ENCODE measurements around the gene KLHL26. TPM values are rescaled to one million over a fixed set of nuclear protein-coding genes. Genes with fewer than 3 reads are reported as not detected.
A peak's percentile ranks its signal among the peaks of the same experiment; 100 is the strongest.

The KLHL26 gene
- total and polyA plus RNA-seq, 2 donors from 2014 or later = 5.6 to 16.1 TPM

DNA sequence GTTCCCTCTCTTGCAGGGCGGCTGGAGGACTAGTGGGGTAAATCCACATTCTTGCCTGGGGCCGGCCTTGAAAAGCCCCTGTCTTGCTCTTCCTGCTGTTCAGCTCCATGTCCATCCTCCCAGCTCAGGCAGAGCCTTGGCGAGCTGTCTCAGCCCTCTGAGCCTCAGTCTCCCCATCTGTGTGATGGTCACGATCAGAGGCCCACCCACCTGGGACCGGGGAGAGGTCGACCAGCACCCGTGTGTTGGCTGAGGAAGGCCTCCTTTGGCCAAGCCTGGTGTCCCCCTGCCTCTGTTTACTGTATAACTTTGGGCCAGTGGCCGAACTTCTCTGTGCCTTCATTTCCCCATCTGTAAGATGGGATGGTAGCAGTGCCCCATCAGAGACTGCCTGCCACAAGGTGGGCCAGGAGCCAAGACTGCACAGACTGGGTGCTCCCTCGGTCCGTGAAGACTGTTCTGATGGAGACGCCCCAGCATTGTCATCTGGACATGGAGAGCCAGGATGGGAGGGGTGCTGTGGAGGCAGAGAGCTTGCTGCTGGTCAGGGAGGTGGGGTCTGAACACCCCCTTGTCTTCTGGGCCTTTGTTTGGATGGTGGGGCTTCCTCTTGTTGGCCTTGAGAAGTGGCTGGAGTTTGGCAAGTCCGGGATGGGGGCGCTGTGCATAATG is 18.5 kb downstream of the KLHL26 start:
- Histone ChIP-seq H3K27ac (ENCODE audit: low read depth in 2 of 2, low read length in 2 of 2) (no peak overlapping the region), H3K36me3 (ENCODE audit: control insufficient read depth in 2 of 3, insufficient read depth in 3 of 3, low read length in 3 of 3) (peaks cover 0 to 2% (median 0%) of the 10 kb centered on the region in 3 donors), H3K4me3 (ENCODE audit: low read length in 3 of 3) (no peak overlapping the region), H3K9me3 (ENCODE audit: control insufficient read depth in 2 of 3, insufficient read depth in 1 of 3, low read length in 3 of 3) (no peaks in the 10 kb centered on the region), H3K27me3 (ENCODE audit: control insufficient read depth, insufficient read depth, low read length) (no peaks in the 10 kb centered on the region), H3K4me1 (ENCODE audit: control insufficient read depth in 2 of 3, insufficient read depth in 2 of 3, low read depth in 1 of 3, low read length in 3 of 3) (peaks cover 3 to 19% (median 7%) of the 10 kb centered on the region in 3 donors), H3K9ac (ENCODE audit: low read length in 3 of 3) (no peak overlapping the region)
- intact Hi-C loops (cut with DNase I) = no loop called here
- DNase-seq = no peak
- TF ChIP-seq, protein P1, sequence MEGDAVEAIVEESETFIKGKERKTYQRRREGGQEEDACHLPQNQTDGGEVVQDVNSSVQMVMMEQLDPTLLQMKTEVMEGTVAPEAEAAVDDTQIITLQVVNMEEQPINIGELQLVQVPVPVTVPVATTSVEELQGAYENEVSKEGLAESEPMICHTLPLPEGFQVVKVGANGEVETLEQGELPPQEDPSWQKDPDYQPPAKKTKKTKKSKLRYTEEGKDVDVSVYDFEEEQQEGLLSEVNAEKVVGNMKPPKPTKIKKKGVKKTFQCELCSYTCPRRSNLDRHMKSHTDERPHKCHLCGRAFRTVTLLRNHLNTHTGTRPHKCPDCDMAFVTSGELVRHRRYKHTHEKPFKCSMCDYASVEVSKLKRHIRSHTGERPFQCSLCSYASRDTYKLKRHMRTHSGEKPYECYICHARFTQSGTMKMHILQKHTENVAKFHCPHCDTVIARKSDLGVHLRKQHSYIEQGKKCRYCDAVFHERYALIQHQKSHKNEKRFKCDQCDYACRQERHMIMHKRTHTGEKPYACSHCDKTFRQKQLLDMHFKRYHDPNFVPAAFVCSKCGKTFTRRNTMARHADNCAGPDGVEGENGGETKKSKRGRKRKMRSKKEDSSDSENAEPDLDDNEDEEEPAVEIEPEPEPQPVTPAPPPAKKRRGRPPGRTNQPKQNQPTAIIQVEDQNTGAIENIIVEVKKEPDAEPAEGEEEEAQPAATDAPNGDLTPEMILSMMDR (IDR thresholded peaks at IDR 0.05; ENCODE audit: borderline replicate concordance, extremely low read depth, insufficient read depth) = no peak
- FAIRE-seq = no peak

DNA sequence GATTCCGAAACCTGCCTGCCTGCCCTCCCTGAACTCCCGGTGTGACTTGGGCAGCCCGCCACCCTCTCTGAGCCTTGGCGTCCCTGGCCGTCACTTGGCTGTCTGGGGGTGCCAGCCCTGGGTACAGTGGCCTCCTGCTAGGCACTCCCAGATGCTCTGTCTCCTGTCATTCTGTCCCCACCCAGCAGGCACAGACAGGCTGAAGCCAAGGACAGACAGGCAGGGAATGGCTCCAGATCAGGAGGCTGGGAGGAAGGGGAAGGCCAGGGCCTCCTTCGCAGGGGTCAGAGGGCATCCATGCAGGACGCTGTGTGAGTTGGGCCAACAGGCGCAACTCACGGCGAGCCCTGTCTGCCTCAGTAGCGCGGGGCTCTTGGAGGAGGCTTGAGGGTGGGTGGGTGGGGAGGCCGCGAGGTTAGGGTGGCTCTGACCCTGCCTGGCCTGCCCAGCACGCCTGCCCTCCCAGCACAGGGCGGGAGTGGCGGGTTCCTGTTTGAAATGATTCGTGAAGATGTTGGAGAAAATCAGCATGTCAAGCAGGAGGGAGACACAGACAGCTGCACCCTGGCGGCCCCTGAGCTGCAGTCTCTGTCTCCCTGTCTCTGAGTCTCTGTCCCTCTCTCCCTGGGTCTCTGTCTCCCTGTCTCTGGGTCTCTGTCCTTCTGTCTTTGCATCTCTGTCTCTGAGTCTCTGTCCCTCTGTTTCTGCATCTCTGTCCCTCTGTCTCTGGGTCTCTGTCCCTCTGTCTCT is 19.7 kb downstream of the KLHL26 start:
- no peak overlapping the region for H3K4me3 ChIP-seq (ENCODE audit: low read length in 3 of 3)
- peaks cover 0 to 2% (median 0%) of the 10 kb centered on the region in 3 donors for H3K36me3 ChIP-seq (ENCODE audit: control insufficient read depth in 2 of 3, insufficient read depth in 3 of 3, low read length in 3 of 3)
- FAIRE-seq = no peak
- intact Hi-C loops (cut with DNase I) = no loop called here
- H3K9ac ChIP-seq (ENCODE audit: low read length in 3 of 3) = peak overlapping the region in 1 of 3 donors; percentile 61
- H3K27ac ChIP-seq (ENCODE audit: low read depth in 2 of 2, low read length in 2 of 2) = peak overlapping the region in 1 of 2 donors; percentile 11
- no peak for DNase-seq
- H3K4me1 ChIP-seq (ENCODE audit: control insufficient read depth in 2 of 3, insufficient read depth in 2 of 3, low read depth in 1 of 3, low read length in 3 of 3) = peaks cover 0 to 11% (median 3%) of the 10 kb centered on the region in 3 donors
- no peaks in the 10 kb centered on the region for H3K27me3 ChIP-seq (ENCODE audit: control insufficient read depth, insufficient read depth, low read length)
- TF ChIP-seq, protein P1 (IDR thresholded peaks at IDR 0.05; ENCODE audit: borderline replicate concordance, extremely low read depth, insufficient read depth) = no peak
- H3K9me3 ChIP-seq (ENCODE audit: control insufficient read depth in 2 of 3, insufficient read depth in 1 of 3, low read length in 3 of 3) = no peaks in the 10 kb centered on the region

DNA sequence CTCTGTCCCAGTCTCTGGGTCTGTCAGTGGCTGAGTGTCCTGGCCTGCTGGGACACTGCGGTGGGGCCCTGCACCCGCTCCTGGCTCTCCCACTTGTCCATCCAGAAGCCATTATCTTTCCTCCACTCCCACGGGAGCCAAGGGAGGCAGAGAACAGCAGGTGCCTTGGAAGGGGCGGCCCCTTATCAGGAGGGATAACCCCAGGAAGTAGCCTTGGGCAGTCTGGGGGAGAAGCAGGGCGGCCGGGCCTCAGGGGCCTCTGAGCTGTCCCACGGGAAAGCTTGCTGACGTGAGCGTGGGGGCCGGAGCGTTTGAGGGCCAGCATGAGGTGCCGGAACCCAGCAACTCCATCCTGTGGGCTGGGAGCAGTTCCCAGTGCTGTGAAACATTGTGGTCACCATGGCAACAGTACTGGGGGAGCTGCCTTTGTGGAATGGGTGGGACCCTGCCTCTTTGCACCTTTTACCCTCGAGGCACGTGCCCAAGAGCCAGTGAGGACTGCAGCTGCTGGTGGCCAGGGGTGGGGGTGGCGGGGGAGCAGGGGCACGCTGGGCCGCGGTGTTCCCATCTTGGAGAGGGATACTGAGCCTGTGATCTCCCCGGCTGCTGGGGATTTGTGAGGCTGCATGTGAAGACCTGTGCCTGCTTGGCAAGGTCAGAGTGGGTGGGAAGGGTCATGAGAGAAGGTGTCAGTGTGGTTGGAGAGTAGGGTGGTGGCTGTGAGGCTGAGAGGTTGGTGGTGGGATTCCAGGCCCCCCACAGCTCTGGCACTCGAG is 20.9 kb downstream of the KLHL26 start:
- TF ChIP-seq, protein P1 (IDR thresholded peaks at IDR 0.05; ENCODE audit: borderline replicate concordance, extremely low read depth, insufficient read depth) = no peak
- peaks cover 0 to 13% (median 3%) of the 10 kb centered on the region in 3 donors for H3K4me1 ChIP-seq (ENCODE audit: control insufficient read depth in 2 of 3, insufficient read depth in 2 of 3, low read depth in 1 of 3, low read length in 3 of 3)
- FAIRE-seq (no peak), DNase-seq (peak; percentile 79 to 91 (median 83))
- intact Hi-C loops (cut with DNase I) = no loop called here
- peaks cover 0 to 2% (median 0%) of the 10 kb centered on the region in 3 donors for H3K36me3 ChIP-seq (ENCODE audit: control insufficient read depth in 2 of 3, insufficient read depth in 3 of 3, low read length in 3 of 3)
- peak overlapping the region in 1 of 3 donors; percentile 61 for H3K9ac ChIP-seq (ENCODE audit: low read length in 3 of 3)
- no peaks in the 10 kb centered on the region for H3K27me3 ChIP-seq (ENCODE audit: control insufficient read depth, insufficient read depth, low read length)
- H3K4me3 ChIP-seq (ENCODE audit: low read length in 3 of 3) = no peak overlapping the region
- H3K9me3 ChIP-seq (ENCODE audit: control insufficient read depth in 2 of 3, insufficient read depth in 1 of 3, low read length in 3 of 3) = no peaks in the 10 kb centered on the region
- H3K27ac ChIP-seq (ENCODE audit: low read depth in 2 of 2, low read length in 2 of 2) = peak overlapping the region; percentile 63 to 84
